RWPE1 (cell line): ENCODE data around the gene USP31.

ENCODE experiments used
- CTCF ChIA-PET: fragments of 350-600 bp; sonication (Branson Sonifier 250); formaldehyde crosslinking; extraction: SDS; loops from one replicate; lab custom pipeline; 2021; lab: Yijun Ruan, JAX
- POLR2A ChIA-PET: fragments of 400-600 bp; formaldehyde crosslinking; extraction: SDS; loops from one replicate; lab custom pipeline; 2020; ENCODE audit warnings: antibody characterized with exemption; ENCODE audit not compliant: low non-redundant PET; lab: Yijun Ruan, JAX
- DNase-seq: peaks from one replicate; pipeline ENCODE4 v3.0.0; 2012; ENCODE audit warnings: low spot score
- H3K27ac ChIP-seq: fragments of 450-650 bp; 2 replicates; pipeline ENCODE4 v1.5.1; 2017
- TF ChIP-seq, protein P1 (sequence below): fragments of 450-650 bp; conservative IDR thresholded peaks from 2 replicates; pipeline ENCODE4 v1.5.1; 2017; ENCODE audit warnings: low read depth, mild to moderate bottlenecking

The USP31 gene

DNA sequence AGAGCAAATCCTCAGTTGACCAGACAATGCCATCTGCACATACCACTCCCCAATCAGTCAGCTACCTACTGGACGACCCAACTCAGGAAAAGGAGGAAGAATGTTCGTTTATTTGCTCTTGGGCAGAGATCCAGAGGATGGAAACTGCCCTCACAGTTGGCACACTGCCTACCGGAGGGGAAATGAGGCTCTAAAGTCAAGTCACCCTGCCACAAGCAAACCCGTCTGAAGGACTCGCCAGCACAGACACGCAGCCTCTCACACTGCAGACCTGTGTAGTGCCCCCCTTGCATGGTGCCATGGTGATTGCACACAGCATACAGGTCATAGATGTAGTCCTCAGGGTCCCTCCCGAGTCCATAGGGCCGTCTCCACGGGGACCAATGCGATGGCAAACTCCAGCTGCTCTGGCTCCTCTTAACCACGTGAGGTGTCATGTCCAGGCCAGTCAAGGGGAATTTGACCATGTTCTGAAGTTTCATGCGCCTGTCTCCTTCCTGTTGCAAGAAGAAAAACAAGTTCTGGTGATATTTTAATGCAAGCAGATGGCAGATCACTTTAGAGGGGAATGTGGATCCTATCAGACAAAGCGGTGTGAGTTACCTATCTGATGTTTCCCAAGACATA lies 69.5 kb downstream of the USP31 start:
- ChIA-PET CTCF (interaction anchor here (0.7 to 0.8 kb wide), 3 partner anchors 34 to 378 kb away, joined by 3 to 4 read pairs (median 3); no protein-coding TSS in a partner anchor), POLR2A (no interaction called here)
- peak overlapping the region; percentile 60 for H3K27ac ChIP-seq
- DNase-seq: no peak
- TF ChIP-seq, protein P1, sequence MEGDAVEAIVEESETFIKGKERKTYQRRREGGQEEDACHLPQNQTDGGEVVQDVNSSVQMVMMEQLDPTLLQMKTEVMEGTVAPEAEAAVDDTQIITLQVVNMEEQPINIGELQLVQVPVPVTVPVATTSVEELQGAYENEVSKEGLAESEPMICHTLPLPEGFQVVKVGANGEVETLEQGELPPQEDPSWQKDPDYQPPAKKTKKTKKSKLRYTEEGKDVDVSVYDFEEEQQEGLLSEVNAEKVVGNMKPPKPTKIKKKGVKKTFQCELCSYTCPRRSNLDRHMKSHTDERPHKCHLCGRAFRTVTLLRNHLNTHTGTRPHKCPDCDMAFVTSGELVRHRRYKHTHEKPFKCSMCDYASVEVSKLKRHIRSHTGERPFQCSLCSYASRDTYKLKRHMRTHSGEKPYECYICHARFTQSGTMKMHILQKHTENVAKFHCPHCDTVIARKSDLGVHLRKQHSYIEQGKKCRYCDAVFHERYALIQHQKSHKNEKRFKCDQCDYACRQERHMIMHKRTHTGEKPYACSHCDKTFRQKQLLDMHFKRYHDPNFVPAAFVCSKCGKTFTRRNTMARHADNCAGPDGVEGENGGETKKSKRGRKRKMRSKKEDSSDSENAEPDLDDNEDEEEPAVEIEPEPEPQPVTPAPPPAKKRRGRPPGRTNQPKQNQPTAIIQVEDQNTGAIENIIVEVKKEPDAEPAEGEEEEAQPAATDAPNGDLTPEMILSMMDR: no peak

GRCh38 chr16:23074423-23074822 lies 74.8 kb downstream of the USP31 start:
- peak overlapping the region; percentile 91; the same call in 1 of the 2 replicates for H3K27ac ChIP-seq
- ChIA-PET CTCF (interaction anchor here (0.7 to 1.0 kb wide), 2 partner anchors 11 to 14 kb away, joined by 3 read pairs; no protein-coding TSS in a partner anchor), POLR2A (no interaction called here)
- no peak for DNase-seq
- TF ChIP-seq, protein P1: no peak

- ChIA-PET CTCF (interaction anchor here (0.8 kb wide), 1 partner anchor 12 kb away, joined by 4 read pairs; no protein-coding TSS in a partner anchor), POLR2A (no interaction called here)
- TF ChIP-seq, protein P1: no peak
- peak; percentile 87 for DNase-seq
- H3K27ac ChIP-seq: peak overlapping the region; percentile 91
These were observed 76.3 kb downstream of the USP31 start for GRCh38 chr16:23072769-23073549.

GRCh38 chr16:23072084-23072599 lies 77.1 kb downstream of the USP31 start:
- DNase-seq: peak; percentile 73
- TF ChIP-seq, protein P1: no peak
- ChIA-PET CTCF (interaction anchor here (0.7 to 0.8 kb wide), 2 partner anchors 11 to 22 kb away, joined by 4 read pairs; no protein-coding TSS in a partner anchor), POLR2A (no interaction called here)
- peak overlapping the region; percentile 91 for H3K27ac ChIP-seq

GRCh38 chr16:23071196-23072083 lies 77.8 kb downstream of the USP31 start:
- peak overlapping the region; percentile 91 for H3K27ac ChIP-seq
- DNase-seq: peak; percentile 51
- CTCF ChIA-PET: interaction anchor here (0.6 to 1.1 kb wide), 3 partner anchors 9 to 22 kb away, joined by 3 to 4 read pairs (median 3); no protein-coding TSS in a partner anchor
- TF ChIP-seq, protein P1: no peak
- POLR2A ChIA-PET: interaction anchor here (0.6 kb wide), 1 partner anchor 1442 kb away, joined by 3 read pairs; no protein-coding TSS in a partner anchor
